HG02852 (cell line): ENCODE results near the gene LTBP2.

ENCODE experiments used
- ATAC-seq: cut with Tn5 transposase; IDR thresholded peaks from one replicate; pipeline ENCODE4 v1.9.1; 2021; ENCODE audit warnings: mild to moderate bottlenecking, moderate library complexity; ENCODE audit not compliant: unreplicated experiment

LTBP2 gene

GRCh38 chr14:74510959-74511409 is 101.1 kb downstream of the LTBP2 start:
- no peak for ATAC-seq

DNA sequence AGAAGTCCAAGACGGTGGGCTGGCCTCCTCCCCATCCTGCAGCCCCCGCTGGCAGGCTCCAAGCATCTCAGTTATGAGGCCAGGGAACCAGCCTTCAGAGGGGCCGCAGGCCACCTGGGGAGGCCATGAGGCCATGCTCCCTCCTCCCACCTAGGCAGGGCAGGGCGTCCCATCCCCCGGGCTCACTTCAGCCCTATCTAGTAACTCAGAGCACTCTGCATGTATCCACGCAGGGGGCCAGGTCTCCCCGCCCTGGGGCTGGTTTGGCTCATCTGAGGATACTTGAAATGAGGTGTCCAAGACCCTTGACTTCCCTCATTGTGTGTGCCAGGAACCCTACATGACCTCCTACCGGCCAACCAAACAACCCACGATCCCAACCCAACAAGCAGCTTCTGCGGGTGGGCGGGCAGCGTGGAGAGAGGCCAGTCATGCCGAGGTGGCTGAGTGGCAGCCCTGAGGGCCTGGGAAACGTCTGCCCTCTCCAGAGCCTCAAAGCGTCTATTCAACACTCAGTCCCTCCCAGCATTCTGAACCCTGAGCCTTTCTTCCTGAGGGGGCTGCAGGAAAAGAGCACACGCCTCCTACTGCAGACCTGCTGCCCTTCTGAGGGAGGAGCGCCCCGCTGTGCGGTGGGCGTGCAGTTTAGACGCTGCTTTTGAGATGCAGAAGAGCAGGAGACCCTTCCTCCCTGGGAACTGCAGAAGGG is 101.7 kb downstream of the LTBP2 start:
- ATAC-seq, result no peak

GRCh38 chr14:74509587-74510222 is 102.3 kb downstream of the LTBP2 start:
- ATAC-seq, result no peak

- ATAC-seq, result no peak
These were observed 103.1 kb downstream of the LTBP2 start for GRCh38 chr14:74508844-74509428.

DNA sequence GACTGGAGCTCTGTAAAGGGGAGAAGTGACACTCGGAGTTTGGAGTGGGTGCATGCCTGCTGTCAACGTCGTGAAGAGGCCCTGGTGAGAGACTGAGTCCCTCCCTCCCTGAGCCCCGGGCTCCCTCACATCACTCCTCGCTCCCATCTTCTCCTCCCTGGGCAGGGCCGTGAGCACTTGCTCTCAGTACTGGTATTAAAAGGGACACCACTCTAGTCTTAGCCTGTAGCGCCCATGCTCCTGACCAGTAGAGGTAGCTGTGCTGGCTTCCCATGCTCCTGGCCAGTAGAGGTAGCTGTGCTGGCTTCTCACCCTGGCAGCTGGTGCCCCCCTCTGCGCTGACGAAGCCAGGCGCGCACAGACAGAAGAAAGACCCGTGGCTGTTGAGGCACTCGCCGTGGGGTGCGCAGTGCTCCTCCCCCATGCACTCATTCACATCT is 103.7 kb downstream of the LTBP2 start:
- no peak for ATAC-seq

- no peak for ATAC-seq
These were observed 104.2 kb downstream of the LTBP2 start for GRCh38 chr14:74507840-74508239.

- ATAC-seq, result no peak
These were observed 105.0 kb downstream of the LTBP2 start for GRCh38 chr14:74507085-74507484.

GRCh38 chr14:74506411-74506851 is 105.6 kb downstream of the LTBP2 start:
- no peak for ATAC-seq

GRCh38 chr14:74505831-74506230 is 106.2 kb downstream of the LTBP2 start:
- ATAC-seq, result no peak

DNA sequence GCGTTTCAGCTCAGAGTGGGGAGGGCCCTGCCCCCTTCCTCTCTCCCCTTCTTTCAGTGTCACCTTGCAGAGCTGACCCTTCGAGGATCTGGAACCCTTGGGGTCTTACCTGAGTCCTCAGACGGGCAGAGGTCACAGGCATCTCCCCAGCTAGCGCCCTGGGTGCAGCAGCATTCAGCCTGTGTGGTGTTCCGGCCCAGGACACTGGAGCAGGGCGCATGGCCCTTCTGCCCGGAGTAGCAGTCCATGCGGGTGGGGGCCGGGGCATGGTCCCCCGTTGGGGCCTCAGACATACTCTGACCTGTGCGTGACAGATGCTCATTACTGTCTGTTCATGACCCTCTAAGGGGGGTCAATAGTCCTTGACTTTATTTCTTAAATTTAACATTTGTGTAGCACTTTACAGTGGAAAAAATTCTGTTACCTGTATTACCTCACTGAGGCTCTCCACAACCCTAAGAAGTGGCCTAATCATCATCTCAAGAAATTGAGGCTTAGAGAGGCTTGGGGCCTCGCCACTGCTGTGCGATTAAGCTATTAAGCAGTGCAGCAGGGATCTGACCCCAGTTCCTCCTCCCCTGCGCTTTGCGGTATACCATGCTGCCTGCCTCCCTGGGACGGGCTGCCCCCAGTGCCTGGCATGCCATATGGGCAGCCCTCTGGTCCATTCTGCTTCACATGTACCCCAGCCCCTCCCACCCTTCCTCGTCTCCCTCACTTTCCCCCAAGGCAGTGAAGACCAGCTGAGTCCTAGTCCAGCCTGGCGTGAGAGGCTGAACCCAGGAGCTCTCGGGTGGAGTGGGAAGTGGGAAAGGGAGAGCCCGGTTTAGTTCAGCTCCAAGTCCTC is 106.9 kb downstream of the LTBP2 start:
- ATAC-seq, result no peak

DNA sequence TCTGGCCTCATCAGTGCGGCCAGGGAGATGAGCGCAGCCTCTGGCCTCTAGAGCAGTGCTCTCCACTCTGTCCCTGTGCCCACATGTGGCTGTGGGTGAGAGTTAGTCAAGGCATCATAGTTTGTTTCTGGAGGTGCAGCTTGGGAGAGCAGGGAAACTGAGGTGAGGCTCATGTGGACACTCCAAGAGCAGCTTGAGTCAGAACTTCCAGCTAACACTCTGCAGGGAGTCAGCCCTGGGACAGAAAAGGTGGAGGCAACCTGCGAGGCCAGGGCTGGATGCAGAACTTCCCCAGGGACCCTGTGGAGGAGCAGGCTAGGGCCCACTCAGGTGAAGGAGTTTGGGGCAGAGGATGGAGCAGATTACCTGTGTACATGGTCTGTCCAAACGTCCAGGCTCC is 107.6 kb downstream of the LTBP2 start:
- ATAC-seq, result no peak

DNA sequence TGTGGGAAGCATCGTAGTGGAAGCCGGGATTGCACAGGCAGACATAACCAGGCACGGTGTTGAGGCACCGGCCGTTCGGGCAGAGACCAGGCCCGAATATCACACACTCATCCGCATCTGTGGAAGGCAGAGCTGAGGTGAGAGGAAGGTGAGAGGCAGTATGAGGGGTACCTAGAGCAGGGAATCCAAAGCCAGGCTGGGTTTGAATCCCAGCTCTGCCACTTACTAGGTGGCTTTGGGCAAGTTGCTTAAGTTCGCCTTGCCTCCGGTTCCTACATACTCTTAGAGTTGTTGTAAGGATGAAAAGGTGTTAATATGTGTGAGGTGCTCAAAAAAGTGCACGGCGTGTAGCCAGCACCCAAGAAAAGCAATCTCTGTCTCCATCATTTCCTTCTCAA is 108.1 kb downstream of the LTBP2 start:
- no peak for ATAC-seq

DNA sequence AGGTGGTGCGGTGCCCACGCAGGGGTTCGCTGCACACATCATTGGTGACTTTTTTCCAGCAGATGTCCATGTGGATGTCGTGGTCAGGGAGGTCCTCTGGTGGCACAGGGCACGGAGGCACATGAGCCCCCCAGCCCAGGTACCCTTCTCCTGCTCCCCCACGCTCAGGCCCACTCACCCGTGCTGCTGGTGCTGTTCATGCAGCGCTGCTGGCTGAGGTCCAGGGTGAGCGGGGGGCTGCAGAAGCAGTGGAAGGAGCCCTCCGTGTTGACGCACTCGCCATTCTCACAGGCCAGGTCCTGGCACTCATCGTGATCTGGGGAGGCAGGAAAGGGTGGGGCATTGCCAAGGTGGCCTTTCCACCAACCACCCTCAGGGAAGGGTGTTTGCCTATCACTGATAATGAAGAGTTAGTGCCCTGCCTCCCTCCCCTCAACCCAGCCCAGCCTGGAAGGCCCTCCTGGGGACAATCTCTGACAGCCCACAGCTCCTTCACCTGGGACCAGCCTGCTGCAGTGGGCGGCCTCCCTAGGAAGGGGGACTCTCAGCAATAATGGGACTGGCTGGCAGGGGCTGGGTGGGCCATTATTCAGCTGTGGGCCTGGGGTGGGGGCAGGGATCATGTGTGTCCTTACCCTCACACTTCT is 108.6 kb downstream of the LTBP2 start:
- ATAC-seq, result no peak

GRCh38 chr14:74502236-74503019 is 109.6 kb downstream of the LTBP2 start:
- ATAC-seq, result no peak

- no peak for ATAC-seq
These were observed 110.3 kb downstream of the LTBP2 start for GRCh38 chr14:74501691-74502090.

- ATAC-seq, result no peak
These were observed 110.9 kb downstream of the LTBP2 start for GRCh38 chr14:74501135-74501614.

GRCh38 chr14:74500417-74501134 is 111.5 kb downstream of the LTBP2 start:
- ATAC-seq, result no peak

DNA sequence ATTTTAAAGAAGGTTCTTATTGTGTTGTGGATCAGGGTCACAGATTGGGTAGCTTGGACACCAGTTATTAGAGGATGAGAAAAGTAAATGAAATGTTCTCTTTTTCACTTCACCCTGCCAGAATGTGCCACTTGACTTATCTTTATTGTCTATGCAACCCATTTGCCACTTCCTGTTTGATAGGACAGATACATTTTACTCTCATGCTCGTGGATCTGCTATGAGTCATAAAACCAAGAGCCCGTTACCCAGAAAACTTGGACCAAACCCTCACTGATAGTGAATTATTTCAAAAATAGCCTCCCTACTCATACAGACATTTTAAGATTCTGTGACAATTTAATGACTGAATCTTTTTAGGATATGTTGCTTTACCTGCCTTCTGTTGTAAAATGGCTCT is 116.7 kb downstream of the LTBP2 start:
- ATAC-seq, result no peak
